DOHH2 (cell line): ENCODE results near the gene TBC1D14.

ENCODE experiments used
- H3F3A ChIP-seq: fragments of 200-600 bp; sonication (generic), shearing (Covaris generic); 2 replicates; pipeline ENCODE4 v1.6.0; 2016; ENCODE audit warnings: antibody characterized with exemption, mild to moderate bottlenecking; ENCODE audit not compliant: control insufficient read depth, insufficient read depth
- H3K27ac ChIP-seq: fragments of 200-600 bp; sonication (generic); 2 replicates; pipeline ENCODE4 v1.5.1; 2014; ENCODE audit warnings: low read depth, mild to moderate bottlenecking, low read length, moderate library complexity
- H3K27me3 ChIP-seq: fragments of 200-600 bp; sonication (generic); 2 replicates; pipeline ENCODE4 v1.6.1; 2014; ENCODE audit warnings: mild to moderate bottlenecking, low read length, mixed read lengths; ENCODE audit not compliant: control insufficient read depth
- H3K36me3 ChIP-seq: fragments of 200-600 bp; sonication (generic); 2 replicates; pipeline ENCODE4 v1.6.1; 2014; ENCODE audit warnings: mild to moderate bottlenecking, low read length, moderate library complexity, mixed read lengths; ENCODE audit not compliant: control insufficient read depth
- H3K4me1 ChIP-seq: fragments of 200-600 bp; sonication (generic); 2 replicates; pipeline ENCODE4 v1.6.1; 2014; ENCODE audit warnings: mild to moderate bottlenecking, low read length, mixed read lengths; ENCODE audit not compliant: control insufficient read depth
- H3K4me2 ChIP-seq: fragments of 200-600 bp; sonication (generic); 2 replicates; pipeline ENCODE4 v1.6.0; 2014; ENCODE audit warnings: mild to moderate bottlenecking, low read length, moderate library complexity
- H3K4me3 ChIP-seq: fragments of 200-600 bp; sonication (generic); 2 replicates; pipeline ENCODE4 v1.5.1; 2014; ENCODE audit warnings: mild to moderate bottlenecking, low read length, mixed read lengths
- H3K79me2 ChIP-seq: fragments of 200-600 bp; sonication (generic); 2 replicates; pipeline ENCODE4 v1.6.1; 2014; ENCODE audit warnings: mild to moderate bottlenecking, low read length, mixed read lengths; ENCODE audit not compliant: control insufficient read depth
- H3K9me2 ChIP-seq: fragments of 200-600 bp; sonication (generic); replicated peaks from 2 replicates; pipeline ENCODE4 v1.6.1; 2014; ENCODE audit warnings: mild to moderate bottlenecking, low read length, mixed read lengths; ENCODE audit not compliant: control insufficient read depth
- H3K9me3 ChIP-seq: fragments of 200-600 bp; sonication (generic); 2 replicates; pipeline ENCODE4 v1.6.1; 2014; ENCODE audit warnings: antibody characterized with exemption, low read length, mixed read lengths; ENCODE audit not compliant: control insufficient read depth, insufficient read depth
- H4K20me1 ChIP-seq: fragments of 200-600 bp; sonication (generic); 2 replicates; pipeline ENCODE4 v1.6.0; 2014; ENCODE audit warnings: low read depth, mild to moderate bottlenecking, antibody characterized with exemption, low read length, moderate library complexity; ENCODE audit not compliant: control insufficient read depth, insufficient read depth
- EZH2phosphoT487 ChIP-seq: fragments of 200-600 bp; sonication (generic); IDR thresholded peaks from 2 replicates; pipeline ENCODE4 v1.6.1; 2017; ENCODE audit warnings: borderline replicate concordance, mild to moderate bottlenecking, antibody characterized with exemption, low read length, moderate library complexity, mixed read lengths
- TF ChIP-seq, protein P1 (sequence below): fragments of 200-600 bp; sonication (generic); IDR thresholded peaks from one replicate; pipeline ENCODE4 v1.5.1; 2014; ENCODE audit warnings: antibody characterized with exemption, mild to moderate bottlenecking, low read depth, low read length; ENCODE audit not compliant: poor library complexity, severe bottlenecking

The TBC1D14 gene

DNA sequence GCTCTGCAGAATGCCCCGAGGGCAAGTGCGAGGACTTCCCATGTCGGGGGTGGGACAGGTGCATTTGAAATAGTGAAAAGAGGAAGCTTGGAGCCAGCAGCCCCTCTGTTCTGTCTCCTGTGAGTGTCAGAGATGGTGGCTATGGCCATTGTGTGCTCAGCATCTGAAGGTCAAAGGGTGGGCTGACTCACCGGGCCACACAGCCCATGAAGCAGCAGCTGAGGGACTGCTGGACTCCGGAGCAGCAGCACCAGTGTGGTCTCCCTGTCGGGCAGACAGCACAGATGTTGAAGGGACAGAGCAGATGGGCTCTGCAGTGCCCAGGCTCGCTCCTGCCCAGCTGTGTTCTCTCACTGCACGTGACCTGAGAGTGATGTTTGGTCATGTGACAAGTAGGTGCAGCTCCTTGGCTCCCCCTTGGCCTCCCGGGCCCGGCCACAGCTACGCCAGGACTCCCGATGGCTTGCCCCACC, 53.5 kb downstream of the TBC1D14 start:
- Histone ChIP-seq H4K20me1 (no peaks in the 10 kb centered on the region), H3K4me3 (peak overlapping the region; percentile 72), H3K4me1 (peaks cover 71% of the 10 kb centered on the region), H3K27ac (peak overlapping the region; percentile 81), H3K79me2 (peaks cover 87% of the 10 kb centered on the region), H3K9me2 (no peaks in the 10 kb centered on the region), H3K9me3 (no peaks in the 10 kb centered on the region), H3F3A (peaks cover 21% of the 10 kb centered on the region), H3K36me3 (peaks cover 10% of the 10 kb centered on the region), H3K27me3 (no peaks in the 10 kb centered on the region), H3K4me2 (peak overlapping the region; percentile 99)
- TF ChIP-seq EZH2phosphoT487: no peak
- TF ChIP-seq, protein P1, sequence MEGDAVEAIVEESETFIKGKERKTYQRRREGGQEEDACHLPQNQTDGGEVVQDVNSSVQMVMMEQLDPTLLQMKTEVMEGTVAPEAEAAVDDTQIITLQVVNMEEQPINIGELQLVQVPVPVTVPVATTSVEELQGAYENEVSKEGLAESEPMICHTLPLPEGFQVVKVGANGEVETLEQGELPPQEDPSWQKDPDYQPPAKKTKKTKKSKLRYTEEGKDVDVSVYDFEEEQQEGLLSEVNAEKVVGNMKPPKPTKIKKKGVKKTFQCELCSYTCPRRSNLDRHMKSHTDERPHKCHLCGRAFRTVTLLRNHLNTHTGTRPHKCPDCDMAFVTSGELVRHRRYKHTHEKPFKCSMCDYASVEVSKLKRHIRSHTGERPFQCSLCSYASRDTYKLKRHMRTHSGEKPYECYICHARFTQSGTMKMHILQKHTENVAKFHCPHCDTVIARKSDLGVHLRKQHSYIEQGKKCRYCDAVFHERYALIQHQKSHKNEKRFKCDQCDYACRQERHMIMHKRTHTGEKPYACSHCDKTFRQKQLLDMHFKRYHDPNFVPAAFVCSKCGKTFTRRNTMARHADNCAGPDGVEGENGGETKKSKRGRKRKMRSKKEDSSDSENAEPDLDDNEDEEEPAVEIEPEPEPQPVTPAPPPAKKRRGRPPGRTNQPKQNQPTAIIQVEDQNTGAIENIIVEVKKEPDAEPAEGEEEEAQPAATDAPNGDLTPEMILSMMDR: no peak

DNA sequence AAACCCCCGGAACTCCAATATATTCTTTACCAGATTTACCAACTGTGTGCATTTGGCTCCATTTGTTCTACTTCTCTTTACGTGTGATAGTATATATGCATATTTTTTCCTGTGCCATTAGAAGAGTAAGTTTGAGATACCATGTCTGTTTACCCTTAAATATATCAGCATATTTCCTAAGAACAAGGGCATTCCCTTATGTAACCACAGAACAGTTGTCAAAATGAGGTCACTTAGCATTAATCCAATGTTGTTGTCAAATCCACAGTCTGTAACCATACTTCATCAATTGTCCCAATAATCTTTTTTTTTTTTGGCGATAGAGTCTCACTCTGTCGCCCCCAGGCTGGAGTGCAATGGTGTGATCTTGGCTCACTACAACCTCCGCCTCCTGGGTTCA, 55.2 kb downstream of the TBC1D14 start:
- peaks cover 26% of the 10 kb centered on the region for H3K36me3 ChIP-seq
- peaks cover 88% of the 10 kb centered on the region for H3K4me1 ChIP-seq
- H3K27me3 ChIP-seq: no peaks in the 10 kb centered on the region
- peak overlapping the region; percentile 99 for H3K4me2 ChIP-seq
- TF ChIP-seq, protein P1: no peak
- no peak for TF ChIP-seq EZH2phosphoT487
- no peaks in the 10 kb centered on the region for H3K9me3 ChIP-seq
- peaks cover 25% of the 10 kb centered on the region for H3F3A ChIP-seq
- peak overlapping the region; percentile 72 for H3K4me3 ChIP-seq
- peaks cover 87% of the 10 kb centered on the region for H3K79me2 ChIP-seq
- H4K20me1 ChIP-seq: no peaks in the 10 kb centered on the region
- H3K9me2 ChIP-seq: no peaks in the 10 kb centered on the region
- H3K27ac ChIP-seq: peak overlapping the region; percentile 81

DNA sequence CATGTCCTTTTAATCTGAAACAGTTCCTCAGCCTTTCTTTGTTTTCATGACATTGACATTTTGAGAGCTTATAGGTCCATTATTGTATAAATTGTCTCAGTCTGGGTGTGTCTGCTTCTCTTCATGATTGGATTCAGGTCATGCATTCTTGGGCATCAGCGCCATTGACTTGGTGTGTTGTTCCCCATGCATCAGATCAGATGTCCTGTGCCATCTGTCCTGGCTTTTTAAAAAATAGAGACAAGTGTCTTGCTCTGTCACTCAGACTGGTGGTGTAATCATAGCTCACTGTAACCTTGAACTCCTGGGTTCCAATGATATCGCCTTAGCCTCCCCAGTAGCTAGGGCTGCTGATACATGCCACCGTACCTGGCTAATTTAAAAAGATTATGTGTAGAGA, 55.7 kb downstream of the TBC1D14 start:
- H3K36me3 ChIP-seq: peaks cover 30% of the 10 kb centered on the region
- H3K27me3 ChIP-seq: no peaks in the 10 kb centered on the region
- no peaks in the 10 kb centered on the region for H3K9me2 ChIP-seq
- peak overlapping the region; percentile 99; the same call in 1 of the 2 replicates for H3K4me2 ChIP-seq
- peaks cover 30% of the 10 kb centered on the region for H3F3A ChIP-seq
- TF ChIP-seq, protein P1: no peak
- TF ChIP-seq EZH2phosphoT487: no peak
- H3K27ac ChIP-seq: peak overlapping the region; percentile 81
- peak overlapping the region; percentile 72; the same call in 1 of the 2 replicates for H3K4me3 ChIP-seq
- H3K4me1 ChIP-seq: peaks cover 93% of the 10 kb centered on the region
- no peaks in the 10 kb centered on the region for H3K9me3 ChIP-seq
- no peaks in the 10 kb centered on the region for H4K20me1 ChIP-seq
- peaks cover 89% of the 10 kb centered on the region for H3K79me2 ChIP-seq
